HEK293 (cell line): Measurements from ENCODE around the gene CSMD2.

Experiments
- KLF1 ChIP-seq: fragments of 450-650 bp; formaldehyde crosslinking; IDR thresholded peaks from 2 replicates; pipeline ENCODE4 v1.5.1; 2016; ENCODE audit warnings: missing biosample characterization, missing genetic modification characterization
- REPIN1 ChIP-seq: fragments of 450-650 bp; formaldehyde crosslinking; IDR thresholded peaks from 2 replicates; pipeline ENCODE4 v1.5.1; 2017; ENCODE audit warnings: missing biosample characterization, missing genetic modification characterization, low read depth
- ZNF114 ChIP-seq: fragments of 450-650 bp; formaldehyde crosslinking; IDR thresholded peaks from 2 replicates; pipeline ENCODE4 v1.5.0; 2017; ENCODE audit warnings: missing biosample characterization, missing genetic modification characterization
- ZNF146 ChIP-seq: fragments of 450-650 bp; formaldehyde crosslinking; IDR thresholded peaks from 2 replicates; pipeline ENCODE4 v1.5.1; 2016; ENCODE audit warnings: missing biosample characterization, missing genetic modification characterization
- ZNF221 ChIP-seq: fragments of 450-650 bp; formaldehyde crosslinking; IDR thresholded peaks from 2 replicates; pipeline ENCODE4 v1.5.1; 2017; ENCODE audit warnings: missing biosample characterization, missing genetic modification characterization, borderline replicate concordance
- ZNF404 ChIP-seq: fragments of 450-650 bp; formaldehyde crosslinking; IDR thresholded peaks from 2 replicates; pipeline ENCODE4 v1.5.1; 2017; ENCODE audit warnings: missing biosample characterization, missing genetic modification characterization
- ZNF530 ChIP-seq: fragments of 450-650 bp; formaldehyde crosslinking; IDR thresholded peaks from 2 replicates; pipeline ENCODE4 v1.5.1; 2016; ENCODE audit warnings: low read depth, missing biosample characterization, missing genetic modification characterization
- ZNF658 ChIP-seq: fragments of 450-650 bp; formaldehyde crosslinking; IDR thresholded peaks from 2 replicates; pipeline ENCODE4; 2016; ENCODE audit warnings: missing biosample characterization, missing genetic modification characterization
- ZNF830 ChIP-seq: fragments of 450-650 bp; IDR thresholded peaks from 2 replicates; pipeline ENCODE4 v1.5.0; 2018; ENCODE audit warnings: missing biosample characterization, missing genetic modification characterization, low read depth, mild to moderate bottlenecking, moderate library complexity
- TF ChIP-seq, protein P1 (sequence below): fragments of 450-650 bp; formaldehyde crosslinking; IDR thresholded peaks from 2 replicates; pipeline ENCODE4 v1.5.1; 2017; ENCODE audit warnings: missing biosample characterization, mild to moderate bottlenecking, missing genetic modification characterization, moderate library complexity
- TF ChIP-seq, protein P2 (sequence below): fragments of 450-650 bp; formaldehyde crosslinking; IDR thresholded peaks from 2 replicates; pipeline ENCODE4 v1.5.1; 2016; ENCODE audit warnings: missing biosample characterization, missing genetic modification characterization, borderline replicate concordance
- TF ChIP-seq, protein P3 (sequence below): fragments of 450-650 bp; formaldehyde crosslinking; IDR thresholded peaks from 2 replicates; pipeline ENCODE4 v1.5.1; 2016; ENCODE audit warnings: missing biosample characterization, missing genetic modification characterization
- TF ChIP-seq, protein P4 (sequence below): fragments of 450-650 bp; formaldehyde crosslinking; IDR thresholded peaks from 2 replicates; pipeline ENCODE4 v1.5.1; 2016; ENCODE audit warnings: missing biosample characterization, missing genetic modification characterization

DNA sequence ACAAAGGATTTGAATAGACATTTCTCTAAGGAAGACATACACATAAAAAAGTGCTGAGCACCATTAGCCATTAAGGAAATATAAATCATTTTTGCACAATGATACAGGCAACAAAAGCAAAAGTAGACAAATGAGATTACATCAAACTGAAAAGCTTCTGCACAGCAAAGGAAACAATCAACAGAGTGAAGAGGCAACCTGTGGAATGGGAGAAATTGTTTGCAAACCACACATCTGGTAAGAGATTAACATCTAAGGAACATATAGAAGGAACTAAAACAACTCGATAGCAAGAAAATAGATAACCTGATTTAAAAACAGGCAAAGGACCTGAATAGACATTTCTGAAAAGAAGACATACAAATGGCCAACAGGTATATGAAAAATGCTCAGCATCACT is 635.1 kb downstream of the CSMD2 start:
- TF ChIP-seq ZNF221 (tag by site-specific recombination): no peak
- no peak for TF ChIP-seq ZNF146 (tag by site-specific recombination)
- no peak for TF ChIP-seq ZNF404 (tag by site-specific recombination)
- no peak for TF ChIP-seq ZNF658
- no peak for TF ChIP-seq ZNF114
- TF ChIP-seq, protein P1, sequence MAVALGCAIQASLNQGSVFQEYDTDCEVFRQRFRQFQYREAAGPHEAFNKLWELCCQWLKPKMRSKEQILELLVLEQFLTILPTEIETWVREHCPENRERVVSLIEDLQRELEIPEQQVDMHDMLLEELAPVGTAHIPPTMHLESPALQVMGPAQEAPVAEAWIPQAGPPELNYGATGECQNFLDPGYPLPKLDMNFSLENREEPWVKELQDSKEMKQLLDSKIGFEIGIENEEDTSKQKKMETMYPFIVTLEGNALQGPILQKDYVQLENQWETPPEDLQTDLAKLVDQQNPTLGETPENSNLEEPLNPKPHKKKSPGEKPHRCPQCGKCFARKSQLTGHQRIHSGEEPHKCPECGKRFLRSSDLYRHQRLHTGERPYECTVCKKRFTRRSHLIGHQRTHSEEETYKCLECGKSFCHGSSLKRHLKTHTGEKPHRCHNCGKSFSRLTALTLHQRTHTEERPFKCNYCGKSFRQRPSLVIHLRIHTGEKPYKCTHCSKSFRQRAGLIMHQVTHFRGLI (tag by site-specific recombination): no peak
- TF ChIP-seq, protein P2, sequence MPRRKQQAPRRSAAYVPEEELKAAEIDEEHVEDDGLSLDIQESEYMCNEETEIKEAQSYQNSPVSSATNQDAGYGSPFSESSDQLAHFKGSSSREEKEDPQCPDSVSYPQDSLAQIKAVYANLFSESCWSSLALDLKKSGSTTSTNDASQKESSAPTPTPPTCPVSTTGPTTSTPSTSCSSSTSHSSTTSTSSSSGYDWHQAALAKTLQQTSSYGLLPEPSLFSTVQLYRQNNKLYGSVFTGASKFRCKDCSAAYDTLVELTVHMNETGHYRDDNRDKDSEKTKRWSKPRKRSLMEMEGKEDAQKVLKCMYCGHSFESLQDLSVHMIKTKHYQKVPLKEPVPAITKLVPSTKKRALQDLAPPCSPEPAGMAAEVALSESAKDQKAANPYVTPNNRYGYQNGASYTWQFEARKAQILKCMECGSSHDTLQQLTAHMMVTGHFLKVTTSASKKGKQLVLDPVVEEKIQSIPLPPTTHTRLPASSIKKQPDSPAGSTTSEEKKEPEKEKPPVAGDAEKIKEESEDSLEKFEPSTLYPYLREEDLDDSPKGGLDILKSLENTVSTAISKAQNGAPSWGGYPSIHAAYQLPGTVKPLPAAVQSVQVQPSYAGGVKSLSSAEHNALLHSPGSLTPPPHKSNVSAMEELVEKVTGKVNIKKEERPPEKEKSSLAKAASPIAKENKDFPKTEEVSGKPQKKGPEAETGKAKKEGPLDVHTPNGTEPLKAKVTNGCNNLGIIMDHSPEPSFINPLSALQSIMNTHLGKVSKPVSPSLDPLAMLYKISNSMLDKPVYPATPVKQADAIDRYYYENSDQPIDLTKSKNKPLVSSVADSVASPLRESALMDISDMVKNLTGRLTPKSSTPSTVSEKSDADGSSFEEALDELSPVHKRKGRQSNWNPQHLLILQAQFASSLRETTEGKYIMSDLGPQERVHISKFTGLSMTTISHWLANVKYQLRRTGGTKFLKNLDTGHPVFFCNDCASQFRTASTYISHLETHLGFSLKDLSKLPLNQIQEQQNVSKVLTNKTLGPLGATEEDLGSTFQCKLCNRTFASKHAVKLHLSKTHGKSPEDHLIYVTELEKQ: no peak
- no peak for TF ChIP-seq REPIN1 (tag by site-specific recombination)
- TF ChIP-seq, protein P3, sequence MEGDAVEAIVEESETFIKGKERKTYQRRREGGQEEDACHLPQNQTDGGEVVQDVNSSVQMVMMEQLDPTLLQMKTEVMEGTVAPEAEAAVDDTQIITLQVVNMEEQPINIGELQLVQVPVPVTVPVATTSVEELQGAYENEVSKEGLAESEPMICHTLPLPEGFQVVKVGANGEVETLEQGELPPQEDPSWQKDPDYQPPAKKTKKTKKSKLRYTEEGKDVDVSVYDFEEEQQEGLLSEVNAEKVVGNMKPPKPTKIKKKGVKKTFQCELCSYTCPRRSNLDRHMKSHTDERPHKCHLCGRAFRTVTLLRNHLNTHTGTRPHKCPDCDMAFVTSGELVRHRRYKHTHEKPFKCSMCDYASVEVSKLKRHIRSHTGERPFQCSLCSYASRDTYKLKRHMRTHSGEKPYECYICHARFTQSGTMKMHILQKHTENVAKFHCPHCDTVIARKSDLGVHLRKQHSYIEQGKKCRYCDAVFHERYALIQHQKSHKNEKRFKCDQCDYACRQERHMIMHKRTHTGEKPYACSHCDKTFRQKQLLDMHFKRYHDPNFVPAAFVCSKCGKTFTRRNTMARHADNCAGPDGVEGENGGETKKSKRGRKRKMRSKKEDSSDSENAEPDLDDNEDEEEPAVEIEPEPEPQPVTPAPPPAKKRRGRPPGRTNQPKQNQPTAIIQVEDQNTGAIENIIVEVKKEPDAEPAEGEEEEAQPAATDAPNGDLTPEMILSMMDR (tag by site-specific recombination): no peak
- TF ChIP-seq KLF1: no peak
- TF ChIP-seq, protein P4, sequence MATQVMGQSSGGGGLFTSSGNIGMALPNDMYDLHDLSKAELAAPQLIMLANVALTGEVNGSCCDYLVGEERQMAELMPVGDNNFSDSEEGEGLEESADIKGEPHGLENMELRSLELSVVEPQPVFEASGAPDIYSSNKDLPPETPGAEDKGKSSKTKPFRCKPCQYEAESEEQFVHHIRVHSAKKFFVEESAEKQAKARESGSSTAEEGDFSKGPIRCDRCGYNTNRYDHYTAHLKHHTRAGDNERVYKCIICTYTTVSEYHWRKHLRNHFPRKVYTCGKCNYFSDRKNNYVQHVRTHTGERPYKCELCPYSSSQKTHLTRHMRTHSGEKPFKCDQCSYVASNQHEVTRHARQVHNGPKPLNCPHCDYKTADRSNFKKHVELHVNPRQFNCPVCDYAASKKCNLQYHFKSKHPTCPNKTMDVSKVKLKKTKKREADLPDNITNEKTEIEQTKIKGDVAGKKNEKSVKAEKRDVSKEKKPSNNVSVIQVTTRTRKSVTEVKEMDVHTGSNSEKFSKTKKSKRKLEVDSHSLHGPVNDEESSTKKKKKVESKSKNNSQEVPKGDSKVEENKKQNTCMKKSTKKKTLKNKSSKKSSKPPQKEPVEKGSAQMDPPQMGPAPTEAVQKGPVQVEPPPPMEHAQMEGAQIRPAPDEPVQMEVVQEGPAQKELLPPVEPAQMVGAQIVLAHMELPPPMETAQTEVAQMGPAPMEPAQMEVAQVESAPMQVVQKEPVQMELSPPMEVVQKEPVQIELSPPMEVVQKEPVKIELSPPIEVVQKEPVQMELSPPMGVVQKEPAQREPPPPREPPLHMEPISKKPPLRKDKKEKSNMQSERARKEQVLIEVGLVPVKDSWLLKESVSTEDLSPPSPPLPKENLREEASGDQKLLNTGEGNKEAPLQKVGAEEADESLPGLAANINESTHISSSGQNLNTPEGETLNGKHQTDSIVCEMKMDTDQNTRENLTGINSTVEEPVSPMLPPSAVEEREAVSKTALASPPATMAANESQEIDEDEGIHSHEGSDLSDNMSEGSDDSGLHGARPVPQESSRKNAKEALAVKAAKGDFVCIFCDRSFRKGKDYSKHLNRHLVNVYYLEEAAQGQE: no peak
- no peak for TF ChIP-seq ZNF530
- no peak for TF ChIP-seq ZNF830 (tag by site-specific recombination)
